Motor neuron (in vitro differentiated cells): Measurements from ENCODE around the gene PPP1R12C. TPM values are rescaled to one million over a fixed set of nuclear protein-coding genes. Genes with fewer than 3 reads are reported as not detected.
A peak's percentile ranks its signal among the peaks of the same experiment; 100 is the strongest.
"Not testable (repeated sequence)": the region's sequence is repeated elsewhere in the genome, so short reads cannot be mapped to it uniquely, and the experiment has no call there.

ENCODE experiments used
- ATAC-seq, 8 experiments: fragments of 200-7000 bp; cut with Tn5 transposase; replicated peaks in 6 of 8; 2 replicates each; pipeline ENCODE4 v1.8.0; 2021; ENCODE audit warnings: mild to moderate bottlenecking in 8 of 8, moderate library complexity in 8 of 8
- H3K27ac ChIP-seq, 2 donors: fragments of 250-450 bp; sonication (Bioruptor Pico); 2 replicates each; pipeline ENCODE4 v1.9.0; 2021; ENCODE audit warnings: antibody characterized with exemption in 2 of 2, mild to moderate bottlenecking in 2 of 2, moderate library complexity in 1 of 2
- H3K4me1 ChIP-seq, 2 donors: fragments of 250-450 bp; sonication (Bioruptor Pico); replicated peaks in 1 of 2; 2 replicates each; pipeline ENCODE4 v1.6.1; 2021; ENCODE audit warnings: antibody characterized with exemption in 2 of 2, mild to moderate bottlenecking in 2 of 2, moderate library complexity in 1 of 2
- H3K4me3 ChIP-seq, 5 donors: fragments of 250-450 bp; sonication (Bioruptor Pico); 2 replicates each; pipeline ENCODE4 v1.9.0; 2021; ENCODE audit warnings: antibody characterized with exemption in 5 of 5, mild to moderate bottlenecking in 5 of 5, moderate library complexity in 4 of 5
- WGBS, 10 experiments: fragments of 450-650 bp; shearing (Covaris generic); methylation state at CpG; one replicate each; pipeline ENCODE4 v1.0.0; 2022; 5-methylcytosine and 5-hydroxymethylcytosine counted together
- in situ Hi-C, 9 experiments: fragments of 400-800 bp; cut with MboI; loops; one replicate each; pipeline ENCODE4 v1.15.0; 2021; ENCODE audit warnings: low sequenced_read_pairs in 9 of 9, low pct_unique_long_range_greater_than_20kb in 2 of 9; ENCODE audit not compliant: unreplicated experiment in 9 of 9
- total RNA-seq, 8 experiments: library from RNA; unstranded; fragments of 300-600 nt; gene quantifications; 2 replicates each; pipeline versions ENCODE4 v1.2.3 to v1.2.4, GENCODE V29; 2022

PPP1R12C gene
- total RNA-seq, 8 experiments from 2014 or later, result 16.6 to 66.3 (median 36.7) TPM

DNA sequence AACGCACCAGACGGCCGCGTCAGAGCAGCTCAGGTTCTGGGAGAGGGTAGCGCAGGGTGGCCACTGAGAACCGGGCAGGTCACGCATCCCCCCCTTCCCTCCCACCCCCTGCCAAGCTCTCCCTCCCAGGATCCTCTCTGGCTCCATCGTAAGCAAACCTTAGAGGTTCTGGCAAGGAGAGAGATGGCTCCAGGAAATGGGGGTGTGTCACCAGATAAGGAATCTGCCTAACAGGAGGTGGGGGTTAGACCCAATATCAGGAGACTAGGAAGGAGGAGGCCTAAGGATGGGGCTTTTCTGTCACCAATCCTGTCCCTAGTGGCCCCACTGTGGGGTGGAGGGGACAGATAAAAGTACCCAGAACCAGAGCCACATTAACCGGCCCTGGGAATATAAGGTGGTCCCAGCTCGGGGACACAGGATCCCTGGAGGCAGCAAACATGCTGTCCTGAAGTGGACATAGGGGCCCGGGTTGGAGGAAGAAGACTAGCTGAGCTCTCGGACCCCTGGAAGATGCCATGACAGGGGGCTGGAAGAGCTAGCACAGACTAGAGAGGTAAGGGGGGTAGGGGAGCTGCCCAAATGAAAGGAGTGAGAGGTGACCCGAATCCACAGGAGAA is 1.9 kb downstream of the PPP1R12C start:
- Histone ChIP-seq H3K4me3 (peak overlapping the region; percentile 68 to 92 (median 74)), H3K27ac (peak overlapping the region in 1 of 2 donors; percentile 13), H3K4me1 (peaks cover 27 to 35% of the 10 kb centered on the region in 2 donors)
- in situ Hi-C loops, result no loop called here
- 0 to 80% (median 29%) methylated on average over 1 to 5 of the region's 13 CpGs; no CpG with 5 or more reads in 2 of the 10 experiments for WGBS, 10 experiments
- ATAC-seq, result no peak

DNA sequence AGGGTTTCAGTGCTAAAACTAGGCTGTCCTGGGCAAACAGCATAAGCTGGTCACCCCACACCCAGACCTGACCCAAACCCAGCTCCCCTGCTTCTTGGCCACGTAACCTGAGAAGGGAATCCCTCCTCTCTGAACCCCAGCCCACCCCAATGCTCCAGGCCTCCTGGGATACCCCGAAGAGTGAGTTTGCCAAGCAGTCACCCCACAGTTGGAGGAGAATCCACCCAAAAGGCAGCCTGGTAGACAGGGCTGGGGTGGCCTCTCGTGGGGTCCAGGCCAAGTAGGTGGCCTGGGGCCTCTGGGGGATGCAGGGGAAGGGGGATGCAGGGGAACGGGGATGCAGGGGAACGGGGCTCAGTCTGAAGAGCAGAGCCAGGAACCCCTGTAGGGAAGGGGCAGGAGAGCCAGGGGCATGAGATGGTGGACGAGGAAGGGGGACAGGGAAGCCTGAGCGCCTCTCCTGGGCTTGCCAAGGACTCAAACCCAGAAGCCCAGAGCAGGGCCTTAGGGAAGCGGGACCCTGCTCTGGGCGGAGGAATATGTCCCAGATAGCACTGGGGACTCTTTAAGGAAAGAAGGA is 2.8 kb downstream of the PPP1R12C start:
- in situ Hi-C loops, result no loop called here
- Histone ChIP-seq H3K4me1 (peaks cover 27 to 38% of the 10 kb centered on the region in 2 donors), H3K27ac (no peak overlapping the region), H3K4me3 (no peak overlapping the region)
- 100% methylated on average over 2 of the region's 9 CpGs; no CpG with 5 or more reads in 9 of the 10 experiments for WGBS, 10 experiments
- no peak for ATAC-seq

DNA sequence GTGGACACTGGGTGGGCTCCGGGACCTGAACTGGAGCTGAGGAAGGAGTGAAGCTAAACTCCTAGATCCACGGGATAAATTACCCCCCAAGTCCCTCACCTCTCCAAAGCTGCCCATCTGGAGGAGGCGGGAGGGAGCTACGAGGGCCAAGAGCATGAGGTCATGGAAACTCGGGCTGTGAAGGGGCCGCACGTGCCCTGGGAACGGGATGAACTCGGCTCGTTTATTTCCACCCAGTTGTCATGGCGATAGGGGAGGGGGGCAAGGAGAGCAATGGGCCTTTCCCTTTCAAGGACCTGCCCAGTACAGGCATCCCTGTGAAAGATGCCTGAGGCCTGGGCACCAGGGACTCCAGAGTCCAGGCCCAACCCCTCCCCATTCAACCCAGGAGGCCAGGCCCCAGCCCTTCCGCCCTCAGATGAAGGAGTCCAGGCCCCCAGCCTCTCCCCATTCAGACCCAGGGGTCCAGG is 3.8 kb downstream of the PPP1R12C start:
- peak; percentile 26 to 57 (median 50) for ATAC-seq
- in situ Hi-C loops, result no loop called here
- no peak overlapping the region for H3K4me3 ChIP-seq
- H3K4me1 ChIP-seq, result peaks cover 26 to 35% of the 10 kb centered on the region in 2 donors
- 0 to 60% (median 27%) methylated on average over 1 to 3 of the region's 12 CpGs; no CpG with 5 or more reads in 7 of the 10 experiments for WGBS, 10 experiments
- H3K27ac ChIP-seq, result peak overlapping the region in 1 of 2 donors; percentile 25

DNA sequence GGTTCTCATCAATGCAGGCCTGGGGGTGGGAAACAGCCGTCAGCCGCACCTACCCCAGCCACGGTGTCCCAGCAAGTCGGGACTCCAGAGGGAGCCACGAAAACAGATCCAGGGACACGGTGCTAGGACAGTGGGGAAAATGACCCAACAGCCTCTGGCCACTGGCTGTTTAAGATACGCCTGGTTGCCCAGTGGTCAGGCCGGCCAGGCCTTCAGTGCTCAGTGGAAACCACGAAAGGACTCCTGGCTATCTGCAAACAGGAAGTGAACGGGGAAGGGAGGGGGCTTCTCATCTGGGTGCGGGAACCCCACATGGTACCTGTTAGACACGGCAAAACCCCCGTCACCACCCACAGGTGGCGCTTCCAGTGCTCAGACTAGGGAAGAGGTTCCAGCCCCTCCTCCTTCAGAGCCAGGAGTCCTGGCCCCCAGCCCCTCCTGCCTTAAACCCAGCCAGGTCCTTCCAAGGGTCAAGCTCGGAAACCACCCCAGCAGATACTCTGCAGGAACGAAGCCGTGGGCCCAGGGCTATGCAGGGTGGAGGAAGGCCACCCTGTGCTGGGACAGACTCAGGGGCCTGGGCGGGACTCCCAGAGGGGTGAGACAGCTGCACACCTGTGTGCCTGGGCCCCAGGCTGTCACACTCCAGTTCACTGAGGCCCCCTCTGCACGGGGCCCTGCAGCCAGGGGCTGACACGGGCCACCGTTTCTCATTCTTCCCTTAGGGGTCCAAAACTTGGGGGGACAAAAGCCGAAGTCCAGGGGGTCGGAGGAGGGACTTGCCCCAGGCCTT is 4.5 kb downstream of the PPP1R12C start:
- 10 to 100% (median 75%) methylated on average over 1 to 9 of the region's 23 CpGs; no CpG with 5 or more reads in 6 of the 10 experiments for WGBS, 10 experiments
- H3K4me1 ChIP-seq, result peaks cover 21 to 31% of the 10 kb centered on the region in 2 donors
- H3K27ac ChIP-seq, result peak overlapping the region in 1 of 2 donors; percentile 25
- ATAC-seq, result no peak
- no peak overlapping the region for H3K4me3 ChIP-seq
- in situ Hi-C loops, result no loop called here

DNA sequence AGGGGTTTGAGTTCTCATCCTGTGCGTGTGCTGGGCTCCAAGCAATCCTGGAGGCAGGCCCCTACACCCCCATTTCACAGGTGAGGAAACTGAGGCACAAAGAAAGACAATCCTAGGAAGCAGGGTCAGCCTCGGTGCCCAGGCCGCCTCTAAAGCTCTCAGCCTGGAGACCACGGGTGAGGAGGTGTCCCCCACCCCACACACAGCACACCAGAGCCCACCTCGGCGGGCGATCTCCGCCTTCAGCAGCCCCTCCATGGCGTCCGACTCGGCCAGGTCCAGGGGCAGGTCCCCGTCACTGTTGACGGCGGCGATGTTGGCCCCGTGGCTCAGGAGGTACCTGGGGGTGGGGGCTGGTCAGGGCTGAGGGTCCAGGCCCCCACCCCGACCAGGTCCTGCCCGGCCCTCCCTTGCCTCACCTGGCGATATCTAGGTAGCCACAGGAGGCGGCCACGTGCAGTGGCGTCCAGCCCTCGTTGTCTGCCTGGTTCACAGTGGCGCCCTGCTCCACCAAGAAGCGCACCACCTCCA is 5.1 kb downstream of the PPP1R12C start:
- no peak overlapping the region for H3K4me3 ChIP-seq
- peaks cover 21 to 31% of the 10 kb centered on the region in 2 donors for H3K4me1 ChIP-seq
- in situ Hi-C loops, result no loop called here
- WGBS, 10 experiments, result 57 to 100% methylated on average over 1 to 2 of the region's 25 CpGs; no CpG with 5 or more reads in 8 of the 10 experiments
- no peak overlapping the region for H3K27ac ChIP-seq
- ATAC-seq, result no peak

DNA sequence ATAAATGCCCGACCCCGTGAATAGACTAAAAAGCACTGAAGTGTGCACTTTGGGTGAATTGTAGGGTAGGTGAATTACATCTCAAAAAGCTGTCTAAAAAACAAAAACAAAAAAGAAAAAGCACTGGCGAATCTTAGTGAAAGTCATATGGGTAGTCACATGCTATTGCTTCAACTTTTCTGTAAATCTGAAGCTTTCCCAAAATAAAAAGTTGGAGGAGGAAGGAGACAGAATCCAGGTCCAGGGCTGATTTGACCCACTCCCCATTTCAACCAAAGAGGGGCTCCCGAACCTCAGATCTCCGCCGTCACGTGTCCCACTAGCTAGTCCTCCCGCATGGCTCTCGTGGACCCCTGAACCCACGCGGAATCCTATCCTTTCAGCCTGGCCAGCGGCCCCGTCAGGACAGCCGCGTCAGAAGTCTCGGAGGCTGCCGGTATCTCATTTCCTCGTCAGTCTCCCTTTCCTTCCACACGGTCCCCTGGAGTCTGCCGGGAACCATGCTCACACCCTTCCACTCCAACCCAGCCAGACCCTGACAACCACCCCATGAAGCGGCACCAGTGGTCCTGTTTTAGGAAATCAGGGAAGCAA is 6.1 kb downstream of the PPP1R12C start:
- Histone ChIP-seq H3K27ac (no peak overlapping the region), H3K4me3 (no peak overlapping the region), H3K4me1 (peaks cover 21 to 31% of the 10 kb centered on the region in 2 donors)
- in situ Hi-C loops, result no loop called here
- WGBS, 10 experiments, result 10 to 100% (median 89%) methylated on average over 1 to 14 of the region's 21 CpGs; no CpG with 5 or more reads in 2 of the 10 experiments
- no peak for ATAC-seq

DNA sequence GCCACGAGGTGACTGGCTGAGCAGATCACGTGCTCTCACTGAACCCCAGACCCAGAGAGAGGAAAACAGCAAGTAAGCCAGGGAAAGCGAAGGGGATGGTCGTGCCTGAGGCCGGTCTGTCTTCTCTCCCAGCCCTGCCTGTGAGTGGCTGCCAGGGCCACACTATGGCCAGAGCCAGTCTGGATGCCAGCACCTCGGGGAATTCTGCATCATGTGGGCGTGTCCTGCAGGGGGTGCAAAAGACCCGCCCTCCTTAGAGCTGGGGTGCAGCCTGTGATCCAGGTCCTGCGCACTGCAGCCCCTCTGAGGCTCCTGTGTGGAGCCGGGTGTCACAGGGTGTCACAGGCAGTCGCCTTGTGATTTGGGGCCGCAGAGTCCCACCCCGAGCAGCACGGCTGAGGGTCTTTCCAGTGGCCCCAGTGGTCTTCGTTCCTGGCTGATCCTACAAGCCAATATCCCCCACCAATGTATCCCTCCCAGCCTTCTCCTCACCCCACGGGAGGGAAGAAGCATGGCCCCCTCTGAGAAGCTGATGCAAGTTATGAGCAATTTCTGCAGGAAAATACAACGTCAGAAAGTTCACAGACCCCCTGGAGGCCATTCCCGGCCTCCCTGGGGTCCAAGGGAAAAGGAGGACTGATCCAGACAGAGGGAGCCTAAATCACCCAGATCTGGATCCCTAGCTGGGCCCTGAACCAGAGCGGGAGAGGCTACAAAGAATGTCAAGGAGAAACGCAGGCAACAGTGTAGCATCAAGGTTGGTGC is 7.7 kb downstream of the PPP1R12C start:
- WGBS, 10 experiments, result 58 to 100% (median 93%) methylated on average over 2 to 11 of the region's 20 CpGs; no CpG with 5 or more reads in 4 of the 10 experiments
- no peak for ATAC-seq
- in situ Hi-C loops, result no loop called here

DNA sequence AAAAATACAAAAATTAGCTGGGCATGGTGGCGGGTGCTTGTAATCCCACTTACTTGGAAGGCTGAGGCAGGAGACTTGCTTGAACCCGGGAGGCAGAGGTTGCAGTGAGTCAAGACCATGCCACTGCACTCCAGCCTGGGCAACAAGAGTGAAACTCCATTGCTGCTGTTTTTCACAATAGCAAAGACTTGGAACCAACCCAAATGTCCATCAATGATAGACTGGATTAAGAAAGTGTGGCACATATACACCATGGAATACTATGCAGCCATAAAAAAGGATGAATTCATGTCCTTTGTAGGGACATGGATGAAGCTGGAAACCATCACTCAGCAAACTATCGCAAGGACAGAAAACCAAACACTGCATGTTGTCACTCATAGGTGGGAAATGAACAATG is 10.2 kb downstream of the PPP1R12C start:
- WGBS, 10 experiments, result 94 to 100% (median 100%) methylated on average over 1 to 2 of the region's 3 CpGs; no CpG with 5 or more reads in 5 of the 10 experiments
- ATAC-seq, H3K27ac ChIP-seq, H3K4me3 ChIP-seq, in situ Hi-C loops, H3K4me1 ChIP-seq: not testable (repeated sequence)

More for the DNA sequence above, 7.7 kb downstream of the PPP1R12C start:
- no peak overlapping the region for H3K4me3 ChIP-seq
- peaks cover 9 to 17% of the 10 kb centered on the region in 2 donors for H3K4me1 ChIP-seq
- H3K27ac ChIP-seq, result no peak overlapping the region

DNA sequence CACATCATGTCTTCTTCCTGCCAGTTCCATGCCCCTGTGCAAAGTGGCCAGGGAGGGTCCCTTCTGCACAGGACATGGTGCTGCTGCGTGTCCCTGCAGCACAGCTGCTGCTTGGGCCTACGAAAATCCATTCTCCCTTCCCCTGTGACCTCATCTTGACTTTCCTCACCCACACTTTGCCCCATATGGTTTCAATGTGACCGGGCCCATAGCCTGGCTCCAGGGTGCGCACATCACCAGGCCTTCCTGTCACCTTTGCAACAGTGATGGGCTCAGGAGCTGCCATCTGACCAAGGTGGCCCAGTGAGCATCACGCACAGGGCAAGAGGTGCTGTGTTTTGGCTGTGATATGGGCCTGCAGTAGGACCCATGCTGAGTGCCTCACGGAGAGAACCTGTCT is 10.8 kb downstream of the PPP1R12C start:
- WGBS, 10 experiments, result 59 to 100% (median 87%) methylated on average over 1 to 5 of the region's 6 CpGs; no CpG with 5 or more reads in 2 of the 10 experiments
- Histone ChIP-seq H3K4me3 (no peak overlapping the region), H3K4me1 (peaks cover 0 to 3% of the 10 kb centered on the region in 2 donors), H3K27ac (no peak overlapping the region)
- ATAC-seq, result no peak
- in situ Hi-C loops, result no loop called here

DNA sequence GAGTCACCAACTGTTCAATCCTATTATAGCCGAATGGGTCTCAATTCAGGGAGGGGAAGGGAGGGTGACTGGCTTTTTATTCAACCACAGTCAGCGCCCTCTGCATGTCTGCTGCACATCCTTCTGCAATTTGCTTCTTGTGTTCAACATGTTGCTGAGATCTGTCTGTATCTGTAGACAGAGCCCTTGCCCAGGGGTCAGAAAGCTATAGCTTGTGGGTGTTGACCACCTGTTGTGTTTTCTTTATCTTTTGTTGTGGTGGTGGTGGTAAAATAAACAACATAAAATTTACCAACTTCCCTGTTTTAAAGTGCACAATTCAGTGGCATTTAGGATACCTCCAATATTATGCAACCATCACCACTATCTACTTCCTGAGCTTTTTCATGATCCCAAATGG is 12.2 kb downstream of the PPP1R12C start:
- in situ Hi-C loops, result no loop called here
- Histone ChIP-seq H3K27ac (no peak overlapping the region), H3K4me1 (peaks cover 0 to 3% of the 10 kb centered on the region in 2 donors), H3K4me3 (no peak overlapping the region)
- 75 to 100% (median 100%) methylated on average over 1 to 2 of the region's 2 CpGs; no CpG with 5 or more reads in 4 of the 10 experiments for WGBS, 10 experiments
- no peak for ATAC-seq

DNA sequence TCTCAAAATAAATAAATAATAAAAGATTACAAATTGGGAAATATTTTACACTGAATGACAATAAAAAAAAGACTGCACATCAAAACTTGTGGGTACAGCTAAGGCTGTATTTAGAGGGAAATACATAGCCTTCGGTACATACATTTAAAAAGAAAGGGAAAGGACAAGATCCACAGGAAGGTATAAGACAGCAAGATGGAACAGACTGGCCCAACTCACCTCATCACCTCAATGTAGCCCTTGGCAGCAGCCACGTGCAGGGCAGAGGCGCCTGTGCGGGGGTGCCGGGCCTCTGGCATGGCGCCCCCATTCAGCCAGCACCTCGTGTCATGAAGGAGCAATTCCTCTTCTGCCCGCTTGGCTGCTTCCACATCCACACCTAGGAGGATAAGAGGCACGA is 14.2 kb downstream of the PPP1R12C start:
- in situ Hi-C loops, result no loop called here
- no peak overlapping the region for H3K4me3 ChIP-seq
- no peak for ATAC-seq
- no peak overlapping the region for H3K27ac ChIP-seq
- H3K4me1 ChIP-seq, result peaks cover 5 to 7% of the 10 kb centered on the region in 2 donors
- WGBS, 10 experiments, result 86 to 100% (median 100%) methylated on average over 1 to 4 of the region's 9 CpGs; no CpG with 5 or more reads in 3 of the 10 experiments

DNA sequence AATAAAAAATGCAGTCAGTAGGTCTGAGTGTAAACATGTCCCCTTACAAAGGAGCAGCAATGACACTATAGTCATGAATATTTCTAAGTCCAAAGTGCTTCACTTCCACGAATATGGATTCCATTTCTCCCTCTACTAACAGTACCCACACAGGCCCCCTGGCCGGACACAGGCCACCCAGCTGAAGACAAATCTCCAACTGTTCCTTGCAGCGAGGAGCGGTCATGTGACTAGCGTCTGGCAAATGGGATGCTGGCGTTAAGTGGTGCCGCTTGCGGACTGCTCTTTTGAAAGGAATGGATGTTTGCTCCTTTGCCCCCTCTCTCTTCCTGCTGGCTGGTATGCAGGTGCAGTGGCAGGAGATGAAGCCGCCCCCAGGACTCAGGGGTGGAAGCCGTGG is 16.2 kb downstream of the PPP1R12C start:
- ATAC-seq, result no peak
- Histone ChIP-seq H3K27ac (no peak overlapping the region), H3K4me1 (peaks cover 5 to 7% of the 10 kb centered on the region in 2 donors), H3K4me3 (no peak overlapping the region)
- 74 to 100% (median 90%) methylated on average over 1 to 8 of the region's 10 CpGs; no CpG with 5 or more reads in 4 of the 10 experiments for WGBS, 10 experiments
- in situ Hi-C loops, result no loop called here
